Thymus (tissue), 11 donors: ENCODE measurements around the gene SLC6A12. TPM values are rescaled to one million over a fixed set of nuclear protein-coding genes. Genes with fewer than 3 reads are reported as not detected.

Experiments used
- DNase-seq, 9 donors: peaks; one replicate each; pipeline ENCODE4 v3.0.0-alpha.2; 2013; ENCODE audit warnings: low spot score in 9 of 9, low read depth in 6 of 9, missing footprints in 1 of 9
- H3K27ac ChIP-seq, 2 donors: one replicate each; pipeline ENCODE4 v1.5.1; 2013; ENCODE audit warnings: control low read depth in 1 of 2, low read depth in 1 of 2, low read length in 1 of 2, mild to moderate bottlenecking in 1 of 2, moderate library complexity in 1 of 2
- H3K27me3 ChIP-seq, 2 donors: one replicate each; pipeline ENCODE4 v1.5.1; 2013; ENCODE audit warnings: low read length in 1 of 2; ENCODE audit not compliant: control insufficient read depth in 2 of 2, insufficient read depth in 1 of 2
- H3K36me3 ChIP-seq, 2 donors: one replicate each; pipeline ENCODE4 v1.5.1; 2013; ENCODE audit warnings: low read length in 1 of 2, mild to moderate bottlenecking in 1 of 2, moderate library complexity in 1 of 2; ENCODE audit not compliant: control insufficient read depth in 2 of 2, insufficient read depth in 2 of 2
- H3K4me1 ChIP-seq, 2 donors: one replicate each; pipeline ENCODE4 v1.5.1; 2013; ENCODE audit warnings: low read length in 2 of 2; ENCODE audit not compliant: control insufficient read depth in 2 of 2, insufficient read depth in 2 of 2
- H3K4me3 ChIP-seq, 2 donors: one replicate each; pipeline ENCODE4 v1.5.1; 2013; ENCODE audit warnings: low read length in 2 of 2, control low read depth in 1 of 2, mild to moderate bottlenecking in 1 of 2
- H3K9me3 ChIP-seq, 2 donors: one replicate each; pipeline ENCODE4 v1.5.1; 2013; ENCODE audit warnings: low read length in 1 of 2, mild to moderate bottlenecking in 1 of 2; ENCODE audit not compliant: control insufficient read depth in 2 of 2, insufficient read depth in 1 of 2
- WGBS: extraction: QIAGEN DNeasy Blood & Tissue Kit; methylation state at CpG from one replicate; pipeline ENCODE4 v1.1.7; 2013; 5-methylcytosine and 5-hydroxymethylcytosine counted together
- polyA plus RNA-seq: library from polyadenylated mRNA; stranded (reverse); fragments of 200-250 nt; gene quantifications from one replicate; pipeline ENCODE4 v1.2.3, GENCODE V29; 2013
- total RNA-seq: library from RNA; stranded (reverse); fragments of 120-200 nt; gene quantifications from one replicate; pipeline ENCODE4 v1.2.4, GENCODE V29; 2013
- donor health status: healthy.

The SLC6A12 gene
- total and polyA plus RNA-seq, 2 donors: 0.14 to 1.6 TPM

GRCh38 chr12:229441-230191 is 15.7 kb upstream of the SLC6A12 start:
- no peak for DNase-seq
- Histone ChIP-seq H3K4me1 (no peaks in the 10 kb centered on the region), H3K9me3 (no peaks in the 10 kb centered on the region), H3K27me3 (peaks cover 0 to 9% of the 10 kb centered on the region in 2 donors), H3K4me3 (no peak overlapping the region), H3K36me3 (no peaks in the 10 kb centered on the region), H3K27ac (no peak overlapping the region)
- 85% methylated on average over 26 of the region's 26 CpGs for WGBS

- Histone ChIP-seq H3K4me1 (no peaks in the 10 kb centered on the region), H3K9me3 (no peaks in the 10 kb centered on the region), H3K36me3 (no peaks in the 10 kb centered on the region), H3K27me3 (peaks cover 0 to 9% of the 10 kb centered on the region in 2 donors), H3K4me3 (no peak overlapping the region), H3K27ac (no peak overlapping the region)
- WGBS: 92% methylated on average over 3 of the region's 3 CpGs
- DNase-seq: no peak
These were observed 14.9 kb upstream of the SLC6A12 start for GRCh38 chr12:228846-229200.

GRCh38 chr12:227923-228845 is 14.2 kb upstream of the SLC6A12 start:
- H3K36me3 ChIP-seq: no peaks in the 10 kb centered on the region
- no peak overlapping the region for H3K27ac ChIP-seq
- H3K4me1 ChIP-seq: no peaks in the 10 kb centered on the region
- H3K4me3 ChIP-seq: no peak overlapping the region
- H3K9me3 ChIP-seq: no peaks in the 10 kb centered on the region
- DNase-seq: no peak
- 93% methylated on average over 18 of the region's 18 CpGs for WGBS
- peaks cover 0 to 8% of the 10 kb centered on the region in 2 donors for H3K27me3 ChIP-seq

- H3K9me3 ChIP-seq: no peaks in the 10 kb centered on the region
- 95% methylated on average over 7 of the region's 7 CpGs for WGBS
- no peak overlapping the region for H3K27ac ChIP-seq
- H3K27me3 ChIP-seq: peaks cover 0 to 6% of the 10 kb centered on the region in 2 donors
- no peak overlapping the region for H3K4me3 ChIP-seq
- no peaks in the 10 kb centered on the region for H3K4me1 ChIP-seq
- no peaks in the 10 kb centered on the region for H3K36me3 ChIP-seq
- no peak for DNase-seq
These were observed 13.4 kb upstream of the SLC6A12 start for GRCh38 chr12:227286-227915.

- peaks cover 0 to 6% of the 10 kb centered on the region in 2 donors for H3K27me3 ChIP-seq
- 93% methylated on average over 14 of the region's 14 CpGs for whole genome bisulfite sequencing
These were observed 12.4 kb upstream of the SLC6A12 start for GRCh38 chr12:226401-226800.

GRCh38 chr12:225012-225411 is 11.1 kb upstream of the SLC6A12 start:
- Histone ChIP-seq H3K27me3 (peaks cover 0 to 2% of the 10 kb centered on the region in 2 donors), H3K36me3 (no peaks in the 10 kb centered on the region), H3K9me3 (no peaks in the 10 kb centered on the region), H3K4me3 (no peak overlapping the region), H3K4me1 (no peaks in the 10 kb centered on the region), H3K27ac (no peak overlapping the region)
- 94% methylated on average over 18 of the region's 18 CpGs for WGBS
- DNase-seq: no peak

More at GRCh38 chr12:226401-226800, 12.4 kb upstream of the SLC6A12 start:
- H3K4me1 ChIP-seq: no peaks in the 10 kb centered on the region
- H3K27ac ChIP-seq: no peak overlapping the region
- no peak overlapping the region for H3K4me3 ChIP-seq
- no peak for DNase-seq
- no peaks in the 10 kb centered on the region for H3K9me3 ChIP-seq
- H3K36me3 ChIP-seq: no peaks in the 10 kb centered on the region

GRCh38 chr12:224330-224729 is 10.4 kb upstream of the SLC6A12 start:
- Histone ChIP-seq H3K36me3 (no peaks in the 10 kb centered on the region), H3K4me3 (no peak overlapping the region), H3K27me3 (no peaks in the 10 kb centered on the region), H3K9me3 (no peaks in the 10 kb centered on the region), H3K4me1 (no peaks in the 10 kb centered on the region), H3K27ac (no peak overlapping the region)
- 93% methylated on average over 9 of the region's 9 CpGs for WGBS
- DNase-seq: no peak

GRCh38 chr12:223841-224240 is 9.9 kb upstream of the SLC6A12 start:
- no peaks in the 10 kb centered on the region for H3K27me3 ChIP-seq
- no peak overlapping the region for H3K4me3 ChIP-seq
- no peak for DNase-seq
- H3K9me3 ChIP-seq: no peaks in the 10 kb centered on the region
- no peaks in the 10 kb centered on the region for H3K4me1 ChIP-seq
- H3K36me3 ChIP-seq: no peaks in the 10 kb centered on the region
- 93% methylated on average over 11 of the region's 11 CpGs for WGBS
- no peak overlapping the region for H3K27ac ChIP-seq

- no peak overlapping the region for H3K27ac ChIP-seq
- no peaks in the 10 kb centered on the region for H3K9me3 ChIP-seq
- H3K36me3 ChIP-seq: no peaks in the 10 kb centered on the region
- no peak for DNase-seq
- 90% methylated on average over 6 of the region's 6 CpGs for WGBS
- no peaks in the 10 kb centered on the region for H3K27me3 ChIP-seq
- no peak overlapping the region for H3K4me3 ChIP-seq
- no peaks in the 10 kb centered on the region for H3K4me1 ChIP-seq
These were observed 7.8 kb upstream of the SLC6A12 start for GRCh38 chr12:221736-222135.
